Measurements from ENCODE around the gene PPFIA3. TPM values are rescaled to one million over a fixed set of nuclear protein-coding genes. Genes with fewer than 3 reads are reported as not detected.
A peak's percentile ranks its signal among the peaks of the same experiment; 100 is the strongest.

The PPFIA3 gene
- total RNA-seq, 4 donors from 2014 or later: 1.9 to 4.1 (median 3.0) TPM

DNA sequence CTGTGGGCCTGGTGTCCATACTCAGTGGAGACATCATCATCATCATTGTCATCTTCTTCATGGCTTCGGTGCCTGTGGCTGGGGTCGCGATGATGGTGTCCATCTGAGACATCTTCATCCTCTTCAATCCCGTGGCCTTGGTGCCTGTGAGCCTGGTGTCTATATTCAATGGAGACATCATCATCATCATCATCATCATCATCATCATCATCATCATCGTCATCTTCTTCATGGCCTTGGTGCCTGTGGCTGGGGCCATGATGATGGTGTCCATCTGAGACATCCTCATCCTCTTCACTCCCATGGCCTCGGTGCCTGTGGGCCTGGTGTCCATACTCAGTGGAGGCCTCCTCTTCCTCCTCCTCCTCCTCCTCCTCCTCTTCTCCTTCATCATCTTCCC, 34.9 kb downstream of the PPFIA3 start:
- in situ Hi-C loops (cut with MboI; ENCODE audit: low sequenced_read_pairs in 4 of 4) (no loop called here), intact Hi-C loops (cut with DNase I; ENCODE audit: low total_unique reads) (loop anchor here (5.0 kb wide), 1 partner anchor 517 kb away; the partner anchor contains the start of gene DBP)
- no peak for ATAC-seq
- peak overlapping the region; percentile 64 to 87 (median 83) for H3K4me3 ChIP-seq
- DNase-seq: no peak
- peak overlapping the region; percentile 99 to 100 (median 99) for H3K27ac ChIP-seq
- no peaks in the 10 kb centered on the region for H3K36me3 ChIP-seq
- no peaks in the 10 kb centered on the region for H3K9me3 ChIP-seq
- peaks cover 25 to 54% of the 10 kb centered on the region in 2 donors for H3K4me1 ChIP-seq
- H3K27me3 ChIP-seq: no peaks in the 10 kb centered on the region
- TF ChIP-seq, protein P1, sequence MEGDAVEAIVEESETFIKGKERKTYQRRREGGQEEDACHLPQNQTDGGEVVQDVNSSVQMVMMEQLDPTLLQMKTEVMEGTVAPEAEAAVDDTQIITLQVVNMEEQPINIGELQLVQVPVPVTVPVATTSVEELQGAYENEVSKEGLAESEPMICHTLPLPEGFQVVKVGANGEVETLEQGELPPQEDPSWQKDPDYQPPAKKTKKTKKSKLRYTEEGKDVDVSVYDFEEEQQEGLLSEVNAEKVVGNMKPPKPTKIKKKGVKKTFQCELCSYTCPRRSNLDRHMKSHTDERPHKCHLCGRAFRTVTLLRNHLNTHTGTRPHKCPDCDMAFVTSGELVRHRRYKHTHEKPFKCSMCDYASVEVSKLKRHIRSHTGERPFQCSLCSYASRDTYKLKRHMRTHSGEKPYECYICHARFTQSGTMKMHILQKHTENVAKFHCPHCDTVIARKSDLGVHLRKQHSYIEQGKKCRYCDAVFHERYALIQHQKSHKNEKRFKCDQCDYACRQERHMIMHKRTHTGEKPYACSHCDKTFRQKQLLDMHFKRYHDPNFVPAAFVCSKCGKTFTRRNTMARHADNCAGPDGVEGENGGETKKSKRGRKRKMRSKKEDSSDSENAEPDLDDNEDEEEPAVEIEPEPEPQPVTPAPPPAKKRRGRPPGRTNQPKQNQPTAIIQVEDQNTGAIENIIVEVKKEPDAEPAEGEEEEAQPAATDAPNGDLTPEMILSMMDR (IDR thresholded peaks at IDR 0.05 in 4 of 5, conservative IDR thresholded peaks at IDR 0.05 in 1 of 5): no peak
- no peak for TF ChIP-seq POLR2A (IDR thresholded peaks at IDR 0.05)

DNA sequence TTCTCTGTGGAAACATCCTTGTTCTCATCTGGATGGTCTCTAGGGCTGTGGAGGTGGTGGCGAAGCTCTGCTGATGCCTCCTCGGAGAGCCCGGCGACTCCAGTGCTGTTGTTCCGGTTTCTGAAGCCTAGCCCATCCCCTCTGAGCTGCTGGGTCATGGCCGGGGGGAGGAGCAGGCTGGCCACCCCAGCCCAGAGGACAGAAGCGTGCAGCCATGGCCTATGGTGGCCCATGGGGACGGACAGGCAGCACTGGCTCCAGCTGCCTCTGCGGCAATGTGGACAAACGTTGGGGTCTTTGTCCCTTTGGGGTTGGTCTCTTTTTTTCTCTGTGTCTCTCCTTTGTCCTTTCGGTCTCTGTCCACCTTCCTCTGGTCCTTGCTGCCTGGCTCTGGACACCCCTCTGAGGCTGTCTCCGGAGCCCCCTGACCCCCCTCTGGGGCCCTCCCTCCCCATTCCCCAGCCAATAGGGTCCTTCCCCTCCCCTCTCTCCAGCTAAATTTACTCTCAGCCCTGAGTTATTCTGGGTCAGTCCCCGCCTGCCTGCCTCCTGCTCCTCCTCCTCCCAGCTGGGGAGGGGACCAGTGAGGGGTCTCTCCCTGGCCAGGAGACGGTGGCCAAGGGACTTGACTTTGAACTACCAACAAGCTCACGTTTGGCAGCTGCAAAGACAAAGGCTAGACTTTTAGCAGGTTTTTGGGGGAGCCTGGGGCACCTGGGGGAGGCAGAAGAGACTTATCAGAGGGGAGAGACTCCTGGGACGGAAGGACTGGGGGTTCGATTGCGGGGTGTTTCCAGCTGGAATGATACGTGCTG, 35.9 kb downstream of the PPFIA3 start, which contains the start of gene HRC:
TSS of gene HRC (minus strand) at position 392 of the 815 bp plus-strand sequence. CDS start at position 233, 159 bp downstream.
- Histone ChIP-seq H3K36me3 (no peaks in the 10 kb centered on the region), H3K4me3 (peak within 1 kb of the TSS; percentile 64 to 87 (median 83)), H3K9me3 (no peaks in the 10 kb centered on the region), H3K4me1 (peaks cover 27 to 53% of the 10 kb centered on the region in 2 donors), H3K27ac (peak within 1 kb of the TSS; percentile 99 to 100 (median 99)), H3K27me3 (no peaks in the 10 kb centered on the region)
- TF ChIP-seq, protein P1 (IDR thresholded peaks at IDR 0.05 in 4 of 5, conservative IDR thresholded peaks at IDR 0.05 in 1 of 5): no peak
- TF ChIP-seq POLR2A (IDR thresholded peaks at IDR 0.05): peak; percentile 78 to 93
- in situ Hi-C loops (cut with MboI; ENCODE audit: low sequenced_read_pairs in 4 of 4): loop anchor here in 1 of 4 donors (5.0 kb wide), 1 partner anchor 42 kb away; no protein-coding TSS in a partner anchor
- intact Hi-C loops (cut with DNase I; ENCODE audit: low total_unique reads): loop anchor here (5.0 kb wide), 1 partner anchor 42 kb away; no protein-coding TSS in a partner anchor
- DNase-seq: peak; percentile 75 to 87
- ATAC-seq: peak; percentile 64

DNA sequence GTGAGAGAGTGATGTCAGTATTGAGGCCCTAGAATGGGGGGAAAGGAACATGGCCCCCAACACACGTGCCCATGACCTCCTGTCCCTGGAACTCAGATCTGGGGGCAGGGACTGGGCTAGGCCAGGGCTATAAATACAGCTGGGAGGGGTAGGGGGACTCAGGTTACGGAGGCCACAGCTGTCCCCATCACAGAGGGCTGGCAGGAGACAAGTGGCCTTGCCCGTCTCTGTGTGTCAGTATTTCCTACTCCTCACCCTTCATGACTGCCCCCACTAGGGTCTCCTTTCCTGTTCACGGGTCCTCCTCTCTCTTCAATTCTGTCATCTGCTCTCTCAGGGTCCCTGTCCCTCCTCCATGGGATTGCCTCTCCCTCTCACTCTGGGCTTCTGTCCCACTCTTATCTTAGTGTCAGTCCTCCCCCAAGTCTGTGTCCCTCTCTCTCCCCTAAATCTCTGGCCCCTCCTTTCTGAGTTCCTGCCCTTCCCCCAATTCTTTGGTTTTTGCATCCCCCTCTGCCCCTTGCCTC, 36.5 kb downstream of the PPFIA3 start:
- DNase-seq (peak; percentile 92 to 97), ATAC-seq (peak; percentile 66 to 70)
- in situ Hi-C loops (cut with MboI; ENCODE audit: low sequenced_read_pairs in 4 of 4): loop anchor here in 1 of 4 donors (5.0 kb wide), 1 partner anchor 41 kb away; no protein-coding TSS in a partner anchor
- intact Hi-C loops (cut with DNase I; ENCODE audit: low total_unique reads): loop anchor here (5.0 kb wide), 1 partner anchor 41 kb away; no protein-coding TSS in a partner anchor
- H3K4me1 ChIP-seq: peaks cover 26 to 54% of the 10 kb centered on the region in 2 donors
- no peaks in the 10 kb centered on the region for H3K9me3 ChIP-seq
- H3K36me3 ChIP-seq: no peaks in the 10 kb centered on the region
- peak; percentile 78 to 88 for TF ChIP-seq POLR2A (IDR thresholded peaks at IDR 0.05)
- TF ChIP-seq, protein P1 (IDR thresholded peaks at IDR 0.05 in 4 of 5, conservative IDR thresholded peaks at IDR 0.05 in 1 of 5): no peak
- peak overlapping the region; percentile 64 to 87 (median 83) for H3K4me3 ChIP-seq
- peak overlapping the region; percentile 99 to 100 (median 99) for H3K27ac ChIP-seq
- H3K27me3 ChIP-seq: no peaks in the 10 kb centered on the region

DNA sequence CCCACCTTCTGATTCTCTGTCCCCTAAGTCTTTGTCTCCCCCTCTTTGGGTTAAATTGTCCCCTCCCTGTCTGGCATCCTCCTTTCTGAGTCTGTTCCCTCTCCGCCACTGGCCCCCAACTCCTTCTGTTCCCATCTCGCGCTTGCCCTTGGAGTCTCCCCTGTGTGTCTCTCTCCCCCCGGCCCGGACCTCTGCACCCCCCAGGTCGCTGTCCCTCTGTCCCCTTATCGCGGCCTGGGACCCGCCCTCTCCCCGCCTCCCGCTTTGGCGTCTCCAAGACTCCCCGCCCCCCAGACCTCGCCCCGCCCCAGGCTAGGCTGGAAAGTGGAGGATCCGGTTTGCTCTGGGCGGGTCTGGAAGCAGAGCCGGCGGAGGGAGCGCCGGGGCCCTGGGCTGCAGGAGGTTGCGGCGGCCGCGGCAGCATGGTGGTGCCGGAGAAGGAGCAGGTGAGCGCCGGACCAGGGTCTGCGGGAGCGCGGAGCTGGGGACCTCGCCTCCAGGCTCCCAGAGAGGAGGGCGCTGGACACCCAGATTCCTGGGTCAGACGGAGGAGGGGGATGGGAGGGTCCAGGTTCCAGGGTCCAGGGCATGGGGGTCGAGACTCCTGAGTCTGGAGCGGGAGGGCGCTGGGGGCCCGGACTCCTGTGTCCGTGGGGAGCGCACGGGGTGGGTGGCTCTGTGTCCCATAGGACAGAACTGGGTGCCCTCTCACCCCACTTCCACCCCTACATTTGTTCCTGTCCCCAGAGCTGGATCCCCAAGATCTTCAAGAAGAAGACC, 38.3 kb downstream of the PPFIA3 start, which contains the start of gene TRPM4:
TSS of gene TRPM4 (plus strand) at position 348 of the 780 bp plus-strand sequence. CDS start at position 423, 75 bp downstream.
- Histone ChIP-seq H3K36me3 (no peaks in the 10 kb centered on the region), H3K4me3 (peak within 1 kb of the TSS; percentile 80 to 93 (median 85)), H3K27ac (peak within 1 kb of the TSS; percentile 99 to 100 (median 99)), H3K27me3 (no peaks in the 10 kb centered on the region), H3K4me1 (peaks cover 20 to 40% of the 10 kb centered on the region in 2 donors), H3K9me3 (no peaks in the 10 kb centered on the region)
- intact Hi-C loops (cut with DNase I; ENCODE audit: low total_unique reads) (loop anchor here (5.0 kb wide), 1 partner anchor 40 kb away; no protein-coding TSS in a partner anchor), in situ Hi-C loops (cut with MboI; ENCODE audit: low sequenced_read_pairs in 4 of 4) (loop anchor here in 1 of 4 donors (5.0 kb wide), 1 partner anchor 40 kb away; no protein-coding TSS in a partner anchor)
- peak; percentile 44 to 50 for ATAC-seq
- TF ChIP-seq POLR2A (IDR thresholded peaks at IDR 0.05): peak; percentile 87 to 90
- TF ChIP-seq, protein P1 (IDR thresholded peaks at IDR 0.05 in 4 of 5, conservative IDR thresholded peaks at IDR 0.05 in 1 of 5): no peak
- DNase-seq: peak; percentile 91 to 94

Measured in gastrocnemius medialis (tissue), 4 donors.